ENCODE measurements around the gene TPK1.

TPK1 gene

GRCh38 chr7:144545330-144545729 lies 290.5 kb downstream of the TPK1 start:
- no peaks in the 10 kb centered on the region for H3K36me3 ChIP-seq (ENCODE audit: insufficient read depth, low read length)
- no peaks in the 10 kb centered on the region for H3K9me3 ChIP-seq (ENCODE audit: low read length)
- H3K4me2 ChIP-seq (ENCODE audit: low read length): no peak overlapping the region
- no peak overlapping the region for H2AFZ ChIP-seq (ENCODE audit: low read length)
- H3K4me3 ChIP-seq (ENCODE audit: low read depth, low read length, poor library complexity, severe bottlenecking): no peak overlapping the region
- no peaks in the 10 kb centered on the region for H3K4me1 ChIP-seq (ENCODE audit: insufficient read depth, low read length, severe bottlenecking)
- H3K9me2 ChIP-seq (ENCODE audit: low read depth, low read length): no peaks in the 10 kb centered on the region
- no peak overlapping the region for H3K27ac ChIP-seq (ENCODE audit: low read depth, low read length, poor library complexity, severe bottlenecking)
- H3K9ac ChIP-seq (ENCODE audit: low read length): no peak overlapping the region
- no peaks in the 10 kb centered on the region for H3F3A ChIP-seq (ENCODE audit: insufficient read depth, low read length)
- TF ChIP-seq EZH2 (IDR thresholded peaks at IDR 0.05; ENCODE audit: borderline replicate concordance, low read length): no peak
- no peaks in the 10 kb centered on the region for H3K79me2 ChIP-seq (ENCODE audit: insufficient read depth, low read length)
- H4K20me1 ChIP-seq (ENCODE audit: insufficient read depth, low read length): no peaks in the 10 kb centered on the region
- no peaks in the 10 kb centered on the region for H3K27me3 ChIP-seq (ENCODE audit: insufficient read depth, low read length)

- Histone ChIP-seq H3K4me1 (ENCODE audit: insufficient read depth, low read length, severe bottlenecking) (no peaks in the 10 kb centered on the region), H4K20me1 (ENCODE audit: insufficient read depth, low read length) (no peaks in the 10 kb centered on the region), H3K4me3 (ENCODE audit: low read depth, low read length, poor library complexity, severe bottlenecking) (no peak overlapping the region), H3K4me2 (ENCODE audit: low read length) (no peak overlapping the region), H3K27me3 (ENCODE audit: insufficient read depth, low read length) (no peaks in the 10 kb centered on the region), H3K9me3 (ENCODE audit: low read length) (no peaks in the 10 kb centered on the region), H3K79me2 (ENCODE audit: insufficient read depth, low read length) (no peaks in the 10 kb centered on the region), H3K36me3 (ENCODE audit: insufficient read depth, low read length) (no peaks in the 10 kb centered on the region), H3K9me2 (ENCODE audit: low read depth, low read length) (no peaks in the 10 kb centered on the region), H3K9ac (ENCODE audit: low read length) (no peak overlapping the region), H2AFZ (ENCODE audit: low read length) (no peak overlapping the region), H3F3A (ENCODE audit: insufficient read depth, low read length) (no peaks in the 10 kb centered on the region), H3K27ac (ENCODE audit: low read depth, low read length, poor library complexity, severe bottlenecking) (no peak overlapping the region)
- TF ChIP-seq EZH2 (IDR thresholded peaks at IDR 0.05; ENCODE audit: borderline replicate concordance, low read length): no peak
- TF ChIP-seq, protein P1, sequence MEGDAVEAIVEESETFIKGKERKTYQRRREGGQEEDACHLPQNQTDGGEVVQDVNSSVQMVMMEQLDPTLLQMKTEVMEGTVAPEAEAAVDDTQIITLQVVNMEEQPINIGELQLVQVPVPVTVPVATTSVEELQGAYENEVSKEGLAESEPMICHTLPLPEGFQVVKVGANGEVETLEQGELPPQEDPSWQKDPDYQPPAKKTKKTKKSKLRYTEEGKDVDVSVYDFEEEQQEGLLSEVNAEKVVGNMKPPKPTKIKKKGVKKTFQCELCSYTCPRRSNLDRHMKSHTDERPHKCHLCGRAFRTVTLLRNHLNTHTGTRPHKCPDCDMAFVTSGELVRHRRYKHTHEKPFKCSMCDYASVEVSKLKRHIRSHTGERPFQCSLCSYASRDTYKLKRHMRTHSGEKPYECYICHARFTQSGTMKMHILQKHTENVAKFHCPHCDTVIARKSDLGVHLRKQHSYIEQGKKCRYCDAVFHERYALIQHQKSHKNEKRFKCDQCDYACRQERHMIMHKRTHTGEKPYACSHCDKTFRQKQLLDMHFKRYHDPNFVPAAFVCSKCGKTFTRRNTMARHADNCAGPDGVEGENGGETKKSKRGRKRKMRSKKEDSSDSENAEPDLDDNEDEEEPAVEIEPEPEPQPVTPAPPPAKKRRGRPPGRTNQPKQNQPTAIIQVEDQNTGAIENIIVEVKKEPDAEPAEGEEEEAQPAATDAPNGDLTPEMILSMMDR (IDR thresholded peaks at IDR 0.05; ENCODE audit: low read length): no peak
These were observed 301.0 kb downstream of the TPK1 start for GRCh38 chr7:144534655-144535395.

- H3K4me2 ChIP-seq (ENCODE audit: low read length): no peak overlapping the region
These were observed 301.7 kb downstream of the TPK1 start for GRCh38 chr7:144534196-144534595.

More at GRCh38 chr7:144534196-144534595, 301.7 kb downstream of the TPK1 start:
- Histone ChIP-seq H3K9ac (ENCODE audit: low read length) (no peak overlapping the region), H3F3A (ENCODE audit: insufficient read depth, low read length) (no peaks in the 10 kb centered on the region), H3K4me3 (ENCODE audit: low read depth, low read length, poor library complexity, severe bottlenecking) (no peak overlapping the region), H3K9me2 (ENCODE audit: low read depth, low read length) (no peaks in the 10 kb centered on the region), H2AFZ (ENCODE audit: low read length) (no peak overlapping the region), H3K79me2 (ENCODE audit: insufficient read depth, low read length) (no peaks in the 10 kb centered on the region), H3K4me1 (ENCODE audit: insufficient read depth, low read length, severe bottlenecking) (no peaks in the 10 kb centered on the region), H3K27ac (ENCODE audit: low read depth, low read length, poor library complexity, severe bottlenecking) (no peak overlapping the region), H3K27me3 (ENCODE audit: insufficient read depth, low read length) (no peaks in the 10 kb centered on the region), H3K9me3 (ENCODE audit: low read length) (no peaks in the 10 kb centered on the region), H3K36me3 (ENCODE audit: insufficient read depth, low read length) (no peaks in the 10 kb centered on the region), H4K20me1 (ENCODE audit: insufficient read depth, low read length) (no peaks in the 10 kb centered on the region)
- TF ChIP-seq EZH2 (IDR thresholded peaks at IDR 0.05; ENCODE audit: borderline replicate concordance, low read length): no peak
- TF ChIP-seq, protein P1 (IDR thresholded peaks at IDR 0.05; ENCODE audit: low read length): no peak

Measured in OCI-LY1 (cell line).